ENCODE data around the gene EXOC6B.

The EXOC6B gene

GRCh38 chr2:72350852-72351251 is 475.0 kb downstream of the EXOC6B start:
- no peak overlapping the region for H2AFZ ChIP-seq (ENCODE audit: low read length)
- no peak overlapping the region for H2AK5ac ChIP-seq (ENCODE audit: low read depth, low read length)
- H3K9me3 ChIP-seq (replicated peaks in 1 of 2; ENCODE audit: control insufficient read depth in 2 of 2, insufficient read depth in 1 of 2, low read depth in 1 of 2, low read length in 2 of 2): no peaks in the 10 kb centered on the region
- DNase-seq (ENCODE audit: low spot score): peak; percentile 17
- H3K4me2 ChIP-seq (ENCODE audit: insufficient read depth, low read length, poor library complexity, severe bottlenecking): no peak overlapping the region
- no peak overlapping the region for H2BK12ac ChIP-seq (ENCODE audit: low read length)
- H3K14ac ChIP-seq (ENCODE audit: low read length): no peak overlapping the region
- no peak overlapping the region for H3K18ac ChIP-seq (ENCODE audit: low read length)
- no peak overlapping the region for H3K27ac ChIP-seq (replicated peaks; ENCODE audit: low read length)
- H3K23ac ChIP-seq (ENCODE audit: low read depth, low read length, poor library complexity): no peak overlapping the region
- H3K9ac ChIP-seq (ENCODE audit: low read depth, low read length, poor library complexity): no peak overlapping the region
- no peak overlapping the region for H2BK120ac ChIP-seq (ENCODE audit: low read depth, low read length)
- H4K8ac ChIP-seq (ENCODE audit: low read depth, low read length): no peak overlapping the region
- no peaks in the 10 kb centered on the region for H3K36me3 ChIP-seq (replicated peaks in 1 of 2; ENCODE audit: control insufficient read depth in 2 of 2, insufficient read depth in 2 of 2, low read length in 2 of 2)
- H2BK5ac ChIP-seq (ENCODE audit: low read length): no peak overlapping the region
- H4K91ac ChIP-seq (ENCODE audit: low read depth, low read length, poor library complexity): no peak overlapping the region
- H3K4ac ChIP-seq (ENCODE audit: low read length): no peak overlapping the region
- H3K27me3 ChIP-seq (ENCODE audit: control insufficient read depth in 3 of 3, insufficient read depth in 3 of 3, low read depth in 1 of 3, low read length in 3 of 3): no peaks in the 10 kb centered on the region
- no peaks in the 10 kb centered on the region for H3K79me1 ChIP-seq (ENCODE audit: low read depth, low read length)
- WGBS, 2 donors (ENCODE audit: extremely low coverage in 2 of 2, insufficient read length in 2 of 2, insufficient replicate concordance in 1 of 2): no CpG with 5 or more reads among the region's 2 CpGs
- H3K4me1 ChIP-seq (ENCODE audit: control insufficient read depth in 2 of 2, insufficient read depth in 1 of 2, low read depth in 1 of 2, low read length in 2 of 2): peaks cover 0 to 2% of the 10 kb centered on the region in 2 donors
- no peak overlapping the region for H2BK15ac ChIP-seq (ENCODE audit: low read length)
- H3K4me3 ChIP-seq (ENCODE audit: low read length in 2 of 2): no peak overlapping the region

- Histone ChIP-seq H3K79me1 (ENCODE audit: low read depth, low read length) (no peaks in the 10 kb centered on the region), H3K27me3 (ENCODE audit: control insufficient read depth in 3 of 3, insufficient read depth in 3 of 3, low read depth in 1 of 3, low read length in 3 of 3) (no peaks in the 10 kb centered on the region), H3K4me2 (ENCODE audit: insufficient read depth, low read length, poor library complexity, severe bottlenecking) (no peak overlapping the region), H3K4me3 (ENCODE audit: low read length in 2 of 2) (no peak overlapping the region), H3K9ac (ENCODE audit: low read depth, low read length, poor library complexity) (no peak overlapping the region), H3K27ac (replicated peaks; ENCODE audit: low read length) (no peak overlapping the region), H4K91ac (ENCODE audit: low read depth, low read length, poor library complexity) (no peak overlapping the region), H4K8ac (ENCODE audit: low read depth, low read length) (no peak overlapping the region), H2BK12ac (ENCODE audit: low read length) (no peak overlapping the region), H3K4me1 (ENCODE audit: control insufficient read depth in 2 of 2, insufficient read depth in 1 of 2, low read depth in 1 of 2, low read length in 2 of 2) (peaks cover 0 to 2% of the 10 kb centered on the region in 2 donors), H2AFZ (ENCODE audit: low read length) (no peak overlapping the region), H2BK5ac (ENCODE audit: low read length) (no peak overlapping the region), H3K14ac (ENCODE audit: low read length) (no peak overlapping the region), H3K9me3 (replicated peaks in 1 of 2; ENCODE audit: control insufficient read depth in 2 of 2, insufficient read depth in 1 of 2, low read depth in 1 of 2, low read length in 2 of 2) (no peaks in the 10 kb centered on the region), H3K36me3 (replicated peaks in 1 of 2; ENCODE audit: control insufficient read depth in 2 of 2, insufficient read depth in 2 of 2, low read length in 2 of 2) (no peaks in the 10 kb centered on the region), H2BK15ac (ENCODE audit: low read length) (no peak overlapping the region), H3K23ac (ENCODE audit: low read depth, low read length, poor library complexity) (no peak overlapping the region), H2AK5ac (ENCODE audit: low read depth, low read length) (no peak overlapping the region), H3K4ac (ENCODE audit: low read length) (no peak overlapping the region), H2BK120ac (ENCODE audit: low read depth, low read length) (no peak overlapping the region), H3K18ac (ENCODE audit: low read length) (no peak overlapping the region)
- no peak for DNase-seq (ENCODE audit: low spot score)
- no CpG with 5 or more reads among the region's 3 CpGs for WGBS, 2 donors (ENCODE audit: extremely low coverage in 2 of 2, insufficient read length in 2 of 2, insufficient replicate concordance in 1 of 2)
Measured at GRCh38 chr2:72349016-72349415, 476.8 kb downstream of the EXOC6B start.

GRCh38 chr2:72347081-72347480 is 478.8 kb downstream of the EXOC6B start:
- no CpG with 5 or more reads among the region's 1 CpG for WGBS, 2 donors (ENCODE audit: extremely low coverage in 2 of 2, insufficient read length in 2 of 2, insufficient replicate concordance in 1 of 2)
- no peak overlapping the region for H3K4me2 ChIP-seq (ENCODE audit: insufficient read depth, low read length, poor library complexity, severe bottlenecking)
- H3K4ac ChIP-seq (ENCODE audit: low read length): no peak overlapping the region
- no peaks in the 10 kb centered on the region for H3K79me1 ChIP-seq (ENCODE audit: low read depth, low read length)
- no peak overlapping the region for H3K27ac ChIP-seq (replicated peaks; ENCODE audit: low read length)
- no peak overlapping the region for H3K4me3 ChIP-seq (ENCODE audit: low read length in 2 of 2)
- no peak overlapping the region for H2AFZ ChIP-seq (ENCODE audit: low read length)
- H3K14ac ChIP-seq (ENCODE audit: low read length): no peak overlapping the region
- H4K91ac ChIP-seq (ENCODE audit: low read depth, low read length, poor library complexity): no peak overlapping the region
- H3K9ac ChIP-seq (ENCODE audit: low read depth, low read length, poor library complexity): no peak overlapping the region
- H3K36me3 ChIP-seq (replicated peaks in 1 of 2; ENCODE audit: control insufficient read depth in 2 of 2, insufficient read depth in 2 of 2, low read length in 2 of 2): no peaks in the 10 kb centered on the region
- H2BK5ac ChIP-seq (ENCODE audit: low read length): no peak overlapping the region
- no peaks in the 10 kb centered on the region for H3K27me3 ChIP-seq (ENCODE audit: control insufficient read depth in 3 of 3, insufficient read depth in 3 of 3, low read depth in 1 of 3, low read length in 3 of 3)
- DNase-seq (ENCODE audit: low spot score): no peak
- H2AK5ac ChIP-seq (ENCODE audit: low read depth, low read length): no peak overlapping the region
- H4K8ac ChIP-seq (ENCODE audit: low read depth, low read length): no peak overlapping the region
- H2BK120ac ChIP-seq (ENCODE audit: low read depth, low read length): no peak overlapping the region
- no peak overlapping the region for H3K18ac ChIP-seq (ENCODE audit: low read length)
- H2BK12ac ChIP-seq (ENCODE audit: low read length): no peak overlapping the region
- no peak overlapping the region for H3K23ac ChIP-seq (ENCODE audit: low read depth, low read length, poor library complexity)
- H3K4me1 ChIP-seq (ENCODE audit: control insufficient read depth in 2 of 2, insufficient read depth in 1 of 2, low read depth in 1 of 2, low read length in 2 of 2): peaks cover 0 to 2% of the 10 kb centered on the region in 2 donors
- no peak overlapping the region for H2BK15ac ChIP-seq (ENCODE audit: low read length)
- H3K9me3 ChIP-seq (replicated peaks in 1 of 2; ENCODE audit: control insufficient read depth in 2 of 2, insufficient read depth in 1 of 2, low read depth in 1 of 2, low read length in 2 of 2): no peaks in the 10 kb centered on the region

DNA sequence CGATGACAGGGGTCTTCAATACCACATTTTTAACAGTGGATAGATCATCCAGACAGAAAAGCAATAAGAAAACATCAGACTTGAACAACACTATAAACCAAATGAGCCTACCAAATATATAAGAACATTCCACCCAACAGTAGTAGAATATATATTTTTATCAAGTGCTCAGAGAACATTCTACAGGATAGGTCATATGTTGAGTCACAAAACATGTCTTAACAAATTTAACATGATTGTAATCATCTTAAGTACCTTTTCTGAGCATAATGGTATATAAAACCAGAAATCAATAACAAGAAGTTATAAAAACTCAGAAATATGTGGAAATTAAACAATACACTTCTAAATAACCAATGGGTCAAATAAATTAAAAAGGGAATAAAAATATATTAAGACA is 484.2 kb downstream of the EXOC6B start:
- H2AFZ ChIP-seq (ENCODE audit: low read length): no peak overlapping the region
- H3K79me1 ChIP-seq (ENCODE audit: low read depth, low read length): no peaks in the 10 kb centered on the region
- H3K4me2 ChIP-seq (ENCODE audit: insufficient read depth, low read length, poor library complexity, severe bottlenecking): no peak overlapping the region
- no peak overlapping the region for H3K4ac ChIP-seq (ENCODE audit: low read length)
- no peak overlapping the region for H4K8ac ChIP-seq (ENCODE audit: low read depth, low read length)
- no CpG with 5 or more reads among the region's 1 CpG for WGBS, 2 donors (ENCODE audit: extremely low coverage in 2 of 2, insufficient read length in 2 of 2, insufficient replicate concordance in 1 of 2)
- H2BK5ac ChIP-seq (ENCODE audit: low read length): no peak overlapping the region
- no peaks in the 10 kb centered on the region for H3K27me3 ChIP-seq (ENCODE audit: control insufficient read depth in 3 of 3, insufficient read depth in 3 of 3, low read depth in 1 of 3, low read length in 3 of 3)
- no peak overlapping the region for H3K4me3 ChIP-seq (ENCODE audit: low read length in 2 of 2)
- H3K14ac ChIP-seq (ENCODE audit: low read length): no peak overlapping the region
- peaks cover 0 to 2% of the 10 kb centered on the region in 2 donors for H3K9me3 ChIP-seq (replicated peaks in 1 of 2; ENCODE audit: control insufficient read depth in 2 of 2, insufficient read depth in 1 of 2, low read depth in 1 of 2, low read length in 2 of 2)
- H2AK5ac ChIP-seq (ENCODE audit: low read depth, low read length): no peak overlapping the region
- no peak overlapping the region for H3K9ac ChIP-seq (ENCODE audit: low read depth, low read length, poor library complexity)
- no peak overlapping the region for H3K18ac ChIP-seq (ENCODE audit: low read length)
- H3K23ac ChIP-seq (ENCODE audit: low read depth, low read length, poor library complexity): no peak overlapping the region
- no peak for DNase-seq (ENCODE audit: low spot score)
- no peak overlapping the region for H2BK120ac ChIP-seq (ENCODE audit: low read depth, low read length)
- H3K36me3 ChIP-seq (replicated peaks in 1 of 2; ENCODE audit: control insufficient read depth in 2 of 2, insufficient read depth in 2 of 2, low read length in 2 of 2): no peaks in the 10 kb centered on the region
- no peak overlapping the region for H2BK15ac ChIP-seq (ENCODE audit: low read length)
- no peak overlapping the region for H3K27ac ChIP-seq (replicated peaks; ENCODE audit: low read length)
- H2BK12ac ChIP-seq (ENCODE audit: low read length): no peak overlapping the region
- no peaks in the 10 kb centered on the region for H3K4me1 ChIP-seq (ENCODE audit: control insufficient read depth in 2 of 2, insufficient read depth in 1 of 2, low read depth in 1 of 2, low read length in 2 of 2)
- no peak overlapping the region for H4K91ac ChIP-seq (ENCODE audit: low read depth, low read length, poor library complexity)

Measured in neuronal stem cell (in vitro differentiated cells).